NOMO-1 treated with DMSO at 0.1 percent for 48 hours (cell line): ENCODE results near the gene WDR48.
"Not testable (repeated sequence)": the region's sequence is repeated elsewhere in the genome, so short reads cannot be mapped to it uniquely, and the experiment has no call there.

Experiments used
- DNase-seq: peaks from one replicate; lab custom pipeline; 2025; ENCODE audit not compliant: unreplicated experiment; lab: John Stamatoyannopoulos, UW

The WDR48 gene

DNA sequence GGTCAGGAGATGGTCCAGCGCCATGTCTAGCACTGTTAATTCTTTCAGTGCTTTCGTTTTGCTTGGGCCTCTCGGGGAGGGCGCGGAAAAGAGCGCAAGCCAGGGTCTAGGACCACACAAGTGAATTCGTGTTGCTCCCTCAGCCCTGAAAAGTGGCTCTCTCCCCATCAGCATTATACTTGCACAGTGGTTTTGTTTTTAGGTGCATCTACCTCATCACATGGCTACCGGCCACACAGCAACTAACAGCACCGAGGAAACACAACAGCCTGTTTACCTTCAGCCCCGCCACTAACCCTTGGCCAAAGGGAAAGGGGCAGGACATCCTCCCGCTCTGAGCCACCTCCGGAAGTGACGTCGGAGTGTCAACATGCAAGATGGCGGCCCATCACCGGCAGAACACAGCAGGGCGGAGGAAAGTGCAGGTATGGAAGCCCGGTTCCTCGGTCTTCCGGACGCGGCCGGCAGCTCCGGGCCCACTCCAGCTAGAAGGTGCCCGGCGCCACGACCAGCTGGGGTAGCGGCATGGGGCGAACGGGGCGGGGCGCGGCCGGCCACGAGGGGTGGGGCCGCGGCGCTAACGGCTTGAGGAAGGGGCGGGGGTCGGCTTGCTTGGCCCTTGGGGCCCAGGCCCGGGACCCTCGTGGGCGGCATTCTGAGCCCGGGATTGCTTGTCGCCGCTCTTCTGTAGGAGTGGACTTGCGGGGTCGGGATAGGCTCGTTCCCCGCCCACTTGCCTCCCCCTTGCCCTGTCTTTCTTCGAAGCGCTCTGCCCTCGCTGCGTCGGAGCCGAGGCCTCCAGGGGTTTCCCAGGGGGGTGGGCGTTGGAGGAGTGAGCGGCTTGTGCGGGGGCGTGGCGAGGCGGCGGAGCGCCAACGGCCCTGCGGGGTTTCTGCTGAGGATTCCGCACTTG lies at the start of gene WDR48, which contains the start of gene SCN11A:
WDR48 (plus strand) TSS at position 368 of the 913 bp plus-strand sequence; CDS start at position 378, 10 bp downstream.
SCN11A (minus strand) TSS at position 296 of the 913 bp plus-strand sequence. CDS start 101,582 bp downstream, outside the sequence.
- DNase-seq, result peak; percentile 84

DNA sequence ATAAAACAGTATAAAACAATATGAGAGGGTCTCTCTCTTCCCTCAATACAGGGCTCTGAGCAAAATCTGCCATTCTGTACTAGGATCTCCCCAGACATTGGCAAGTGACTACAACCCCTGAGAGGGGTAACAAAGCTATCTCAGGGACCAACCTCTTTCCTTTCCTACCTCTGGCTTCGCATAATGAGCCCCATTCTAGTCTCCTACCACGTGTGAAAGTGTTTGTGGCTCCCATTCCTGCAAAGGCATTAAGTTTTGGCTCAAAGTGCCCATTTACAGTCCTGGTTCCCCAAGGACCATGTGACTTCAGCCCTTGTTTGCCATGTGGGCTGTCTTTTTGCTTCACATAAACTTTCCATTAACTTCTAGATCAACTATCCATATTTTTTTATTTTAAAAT lies 46.5 kb upstream of the WDR48 start:
- no peak for DNase-seq

GRCh38 chr3:39011191-39011736 lies 40.6 kb upstream of the WDR48 start:
- DNase-seq, result peak; percentile 85

GRCh38 chr3:39013289-39013688 lies 38.5 kb upstream of the WDR48 start:
- DNase-seq, result no peak

DNA sequence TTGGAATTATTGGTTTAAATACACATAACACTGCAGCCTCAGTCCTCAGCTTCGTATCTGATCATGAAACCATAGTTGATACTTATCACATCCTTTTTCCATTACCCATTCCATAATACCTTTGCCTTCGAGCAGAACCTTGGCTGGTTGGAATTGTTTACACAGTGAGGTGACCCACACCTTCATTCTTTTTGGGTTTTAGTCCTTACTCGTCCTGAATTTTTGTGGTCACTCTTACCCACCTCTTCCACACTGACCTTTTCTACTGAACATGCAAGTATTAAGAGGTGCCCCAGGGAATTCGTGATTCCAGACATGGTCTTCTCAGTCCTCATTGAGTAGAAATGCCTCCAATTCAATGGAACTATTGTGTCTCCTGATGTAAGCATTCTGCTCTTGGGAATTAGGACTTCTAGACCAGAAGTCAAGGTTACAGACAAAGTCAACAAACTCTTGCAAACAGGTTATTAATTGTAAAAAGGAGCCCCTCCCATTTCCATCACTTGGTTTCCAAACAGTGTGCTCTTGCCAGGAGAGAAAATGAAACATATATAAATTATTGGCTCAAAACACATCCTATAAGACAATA lies 37.8 kb upstream of the WDR48 start:
- no peak for DNase-seq

DNA sequence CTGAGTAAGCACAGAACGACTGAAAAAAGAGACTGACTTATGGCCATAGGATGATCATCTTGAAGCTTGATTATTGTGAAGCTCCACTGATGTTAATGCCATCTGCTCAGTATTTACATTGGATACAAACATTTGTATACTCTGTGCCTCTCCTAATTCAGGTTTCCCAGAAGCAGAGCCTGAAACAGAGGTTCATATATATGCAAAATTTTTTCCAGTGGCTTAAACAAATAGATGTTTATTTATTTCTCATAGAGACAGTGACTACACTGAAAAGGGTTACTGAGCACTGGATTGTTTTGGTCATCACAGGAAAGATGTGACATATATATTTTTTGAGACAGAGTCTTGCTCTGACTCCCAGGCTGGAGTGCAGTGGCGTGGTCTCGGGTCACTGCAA lies 36.4 kb upstream of the WDR48 start:
- DNase-seq, result no peak

DNA sequence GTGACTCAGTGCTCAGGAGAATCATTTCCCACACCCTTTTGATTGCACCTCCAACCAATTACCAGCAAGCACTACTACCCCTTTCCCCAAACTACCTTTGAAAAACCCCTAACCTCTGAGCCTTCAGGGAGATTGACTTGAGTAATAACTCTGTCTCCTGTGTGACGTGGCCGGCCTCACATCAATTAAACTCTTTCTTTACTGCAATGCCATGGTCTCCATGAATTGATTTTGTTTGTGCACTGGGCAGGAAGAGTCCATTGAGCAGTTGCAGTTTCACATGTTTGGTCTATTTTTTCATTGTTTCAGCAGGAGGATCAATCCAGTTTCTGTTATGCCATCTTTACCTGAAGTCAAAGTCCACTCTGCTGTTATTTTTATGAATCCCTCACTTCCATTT lies 32.5 kb upstream of the WDR48 start:
- DNase-seq, result no peak

DNA sequence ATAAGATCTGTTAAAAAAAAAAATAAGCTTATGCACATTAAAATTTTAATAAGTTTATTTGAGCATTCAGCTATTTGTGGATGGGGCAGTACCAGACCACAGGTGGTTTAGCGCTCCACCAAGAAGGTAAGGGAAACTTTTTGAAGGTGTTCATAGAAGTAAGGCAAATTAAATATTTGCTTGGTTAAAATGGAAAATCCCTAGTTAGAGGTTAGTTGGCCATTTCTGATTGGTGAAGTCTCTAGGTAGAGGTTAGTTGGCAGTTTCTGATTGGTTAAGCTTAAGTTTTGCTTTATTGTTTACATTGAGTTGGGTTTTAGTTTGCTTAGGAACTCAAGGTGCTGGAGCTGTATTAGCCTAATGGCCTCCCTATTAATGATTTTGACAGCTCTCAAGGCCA lies 30.8 kb upstream of the WDR48 start:
- no peak for DNase-seq

GRCh38 chr3:39021465-39022285 lies 30.1 kb upstream of the WDR48 start:
- DNase-seq, result no peak

DNA sequence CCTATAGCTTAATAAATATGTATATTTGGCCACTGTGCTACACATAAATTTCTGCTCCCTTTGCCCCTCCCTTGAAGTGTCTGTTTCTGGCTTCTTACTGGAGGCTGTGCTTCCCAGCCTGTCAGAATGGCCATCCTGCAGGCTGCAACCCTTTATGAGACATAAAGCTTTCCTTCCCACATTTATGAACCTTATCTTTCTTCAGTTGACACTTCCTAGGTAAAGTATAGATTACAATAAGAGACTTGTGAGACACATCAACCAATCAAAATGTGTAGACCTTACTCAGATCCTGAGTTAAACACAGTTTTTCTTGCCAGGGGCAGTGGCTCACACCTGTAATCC lies 29.6 kb upstream of the WDR48 start:
- no peak for DNase-seq

GRCh38 chr3:39024497-39024896 lies 27.3 kb upstream of the WDR48 start:
- no peak for DNase-seq

DNA sequence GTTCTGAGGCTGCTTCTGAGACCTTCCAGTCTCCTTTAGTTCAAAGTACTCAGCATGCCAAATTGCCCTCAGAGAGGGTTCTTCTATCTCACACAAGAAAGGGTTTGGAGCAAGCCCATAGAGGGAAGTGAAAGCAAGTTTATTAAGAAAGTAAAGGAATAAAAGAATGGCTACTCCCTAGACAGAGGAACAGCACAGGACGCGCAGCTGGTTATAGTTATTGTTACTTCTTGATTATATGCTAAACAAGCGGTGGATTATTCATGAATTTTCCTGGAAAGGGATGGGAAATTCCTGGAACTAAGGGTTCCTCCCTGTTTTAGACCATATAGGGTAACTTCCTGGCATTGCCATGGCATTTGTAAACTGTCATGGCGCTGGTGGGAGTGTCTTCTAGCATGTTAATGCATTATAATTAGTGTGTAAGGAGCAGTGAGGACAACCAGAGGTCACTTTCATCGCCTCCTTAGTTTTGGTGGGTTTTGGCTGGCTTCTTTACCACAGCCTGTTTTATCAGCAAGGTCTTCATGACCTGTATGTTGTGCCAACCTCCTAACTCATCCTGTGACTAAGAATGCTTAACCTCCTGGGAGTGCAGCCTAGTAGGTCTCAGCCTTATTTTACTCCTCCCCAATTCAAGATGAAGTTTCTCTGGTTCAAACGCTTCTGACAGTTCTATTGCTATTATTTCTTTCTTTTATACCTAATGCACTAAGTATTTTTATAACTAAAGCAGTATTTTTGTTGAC lies 26.4 kb upstream of the WDR48 start:
- peak; percentile 78 for DNase-seq

DNA sequence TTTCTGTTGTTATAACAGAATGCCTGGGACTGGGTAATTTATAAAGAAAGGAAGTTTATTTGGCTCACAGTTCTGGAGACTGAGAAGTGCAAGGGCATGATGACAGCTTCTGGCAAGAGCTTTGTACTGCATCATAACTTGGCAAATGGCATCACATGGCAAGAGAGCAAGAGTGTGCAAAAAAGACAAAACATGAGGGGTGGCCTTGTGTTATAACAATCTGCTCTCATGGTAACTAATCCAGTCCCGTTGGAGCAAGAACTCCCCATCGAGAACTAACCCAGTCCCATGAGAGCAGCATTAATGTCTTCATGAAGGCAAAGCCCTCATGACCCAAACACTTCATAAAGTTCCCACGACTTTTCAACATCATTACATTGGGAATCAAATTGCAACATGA lies 23.3 kb upstream of the WDR48 start:
- no peak for DNase-seq

DNA sequence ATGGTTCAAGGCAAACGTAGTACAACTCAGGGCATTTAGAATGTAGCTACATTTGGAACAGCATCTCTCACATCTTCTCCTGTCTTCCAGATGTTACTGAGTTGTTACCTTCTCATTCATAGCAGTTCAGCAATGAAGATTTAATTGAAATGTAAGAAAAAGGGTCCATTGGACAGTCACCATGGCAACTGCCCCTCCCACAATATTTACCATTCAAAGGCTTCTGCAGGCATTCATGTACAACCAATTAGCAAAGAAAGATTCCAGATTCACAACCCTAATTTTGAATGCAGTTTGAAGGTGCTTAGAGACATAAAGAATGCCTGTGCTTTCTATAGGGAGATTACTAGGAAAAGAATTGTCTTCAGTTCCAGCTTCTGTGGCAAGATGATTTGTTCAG lies 22.3 kb upstream of the WDR48 start:
- no peak for DNase-seq

- DNase-seq, result no peak
These were observed 13.7 kb upstream of the WDR48 start for GRCh38 chr3:39038165-39038564.

GRCh38 chr3:39050029-39050428 lies 1.8 kb upstream of the WDR48 start:
- peak; percentile 95 for DNase-seq

- DNase-seq, result peak; percentile 26
These were observed 767 bp downstream of the WDR48 start for GRCh38 chr3:39052583-39052982.

GRCh38 chr3:39053696-39054095 lies 1.9 kb downstream of the WDR48 start:
- no peak for DNase-seq

- DNase-seq, result no peak
These were observed 4.3 kb downstream of the WDR48 start for GRCh38 chr3:39056151-39056550.

- DNase-seq, result not testable (repeated sequence)
These were observed 9.4 kb downstream of the WDR48 start for GRCh38 chr3:39061228-39061627.

GRCh38 chr3:39062180-39062579 lies 10.4 kb downstream of the WDR48 start:
- no peak for DNase-seq
